Mucosa of gallbladder (tissue), 1 donor: ENCODE data around the gene PLA2R1. TPM values are rescaled to one million over a fixed set of nuclear protein-coding genes. Genes with fewer than 3 reads are reported as not detected.

Experiments used
- DNase-seq: peaks from one replicate; pipeline ENCODE4 v3.0.0-alpha.2; 2020; ENCODE audit warnings: low spot score
- total RNA-seq: library from RNA; stranded (reverse); gene quantifications from one replicate; pipeline ENCODE4 v1.2.1, GENCODE V29; 2021
- donor health status: DM: no; HTN: no; CAD: no.

The PLA2R1 gene
- total RNA-seq, result 45.0 TPM

DNA sequence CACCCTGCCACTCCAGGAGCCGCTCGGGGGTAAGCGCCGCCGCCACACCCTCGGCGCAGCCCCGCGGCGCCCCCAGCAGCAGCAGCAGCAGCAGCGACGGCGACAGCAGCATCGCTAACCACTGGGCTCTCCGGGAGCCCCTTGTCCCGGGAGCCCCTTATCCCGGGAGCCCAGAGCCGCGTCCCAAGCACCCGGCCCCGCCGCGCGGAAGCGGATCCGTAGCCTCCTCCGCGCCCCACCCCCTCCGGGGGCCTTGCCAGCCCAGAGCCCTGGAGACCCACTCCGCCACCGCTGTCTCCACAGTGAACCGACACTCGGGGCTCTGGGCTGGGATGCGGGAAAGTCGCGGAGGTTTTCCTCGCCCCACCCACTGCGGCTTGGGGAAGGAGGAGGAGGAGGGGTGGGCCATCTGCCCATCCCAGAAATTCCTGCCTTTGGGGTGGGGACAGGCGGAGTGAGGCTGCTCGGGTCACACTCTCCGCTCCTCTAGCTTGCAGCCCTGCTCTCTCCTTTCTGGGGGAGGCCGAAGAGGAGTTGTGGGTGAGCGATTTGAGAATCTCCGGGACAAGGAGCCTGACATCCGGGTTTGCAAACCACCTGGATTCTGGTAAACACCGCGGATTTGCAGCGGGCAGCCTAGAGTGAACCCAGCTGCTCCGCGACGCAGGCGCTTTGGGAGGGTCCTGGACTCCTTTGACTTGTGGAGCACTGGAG is at the start of gene PLA2R1:
PLA2R1 (minus strand) TSS at position 324 of the 714 bp plus-strand sequence; CDS start at position 112, 212 bp downstream.
- DNase-seq, result peak; percentile 53

DNA sequence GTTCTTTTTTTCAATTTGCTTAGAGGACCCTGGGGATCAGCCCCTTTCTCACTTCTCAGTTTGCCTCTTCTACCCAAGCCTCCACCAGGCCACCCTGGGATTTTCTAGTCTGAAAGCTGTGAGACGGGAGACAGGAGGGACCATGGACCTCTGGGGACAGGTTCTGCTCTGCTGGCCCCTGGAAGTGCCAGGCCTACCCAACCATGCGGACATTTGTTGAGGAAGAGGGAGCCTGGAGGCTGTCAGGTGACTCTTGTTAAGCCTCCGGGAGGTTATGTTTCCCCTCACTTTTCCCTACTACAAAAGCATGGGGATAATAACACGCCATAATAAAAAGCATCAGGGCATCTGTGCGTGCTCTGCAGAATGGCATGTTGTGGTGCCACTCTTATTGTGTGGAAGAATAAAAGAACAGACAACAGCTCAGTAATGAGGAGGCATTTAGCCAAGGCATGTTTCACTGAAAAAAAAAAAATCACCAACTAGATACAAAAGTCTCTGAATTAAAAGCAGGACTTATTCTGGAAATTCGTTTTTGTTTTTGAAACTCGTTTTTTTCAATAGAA is 48.3 kb upstream of the PLA2R1 start:
- no peak for DNase-seq

DNA sequence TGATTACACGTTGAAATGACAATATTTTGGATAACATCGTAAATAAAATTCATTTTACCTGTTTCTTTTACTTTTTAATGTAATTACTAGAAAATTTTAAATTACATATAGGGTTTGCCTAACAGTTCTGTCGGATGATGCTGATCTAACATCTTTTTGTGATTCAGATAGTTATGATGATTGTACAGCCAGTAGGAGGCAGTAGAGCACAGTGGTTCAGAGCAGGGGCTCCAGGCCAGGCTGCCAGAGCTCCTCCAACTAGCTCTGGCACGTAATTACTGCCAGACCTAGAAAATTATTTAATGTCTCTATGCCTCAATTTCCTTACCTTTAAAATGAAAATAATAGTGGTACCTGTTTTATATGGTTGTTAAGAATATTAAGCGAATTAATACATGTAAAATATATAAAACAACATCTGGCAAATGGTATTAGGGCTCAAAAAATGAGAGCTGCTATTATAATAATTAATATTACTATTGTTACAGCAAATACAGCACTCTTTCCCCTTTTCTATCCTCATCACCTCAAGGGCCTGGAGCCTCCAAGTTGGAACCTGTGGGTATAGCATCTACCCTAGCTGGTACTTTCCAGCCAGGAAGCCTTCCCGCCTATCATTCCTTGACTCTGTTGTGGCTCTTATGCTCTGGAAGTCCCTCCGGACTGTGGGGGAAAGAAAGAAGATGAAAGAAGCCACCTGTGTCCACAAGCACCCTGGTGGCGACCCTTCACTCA is 47.7 kb upstream of the PLA2R1 start:
- DNase-seq, result peak; percentile 68

DNA sequence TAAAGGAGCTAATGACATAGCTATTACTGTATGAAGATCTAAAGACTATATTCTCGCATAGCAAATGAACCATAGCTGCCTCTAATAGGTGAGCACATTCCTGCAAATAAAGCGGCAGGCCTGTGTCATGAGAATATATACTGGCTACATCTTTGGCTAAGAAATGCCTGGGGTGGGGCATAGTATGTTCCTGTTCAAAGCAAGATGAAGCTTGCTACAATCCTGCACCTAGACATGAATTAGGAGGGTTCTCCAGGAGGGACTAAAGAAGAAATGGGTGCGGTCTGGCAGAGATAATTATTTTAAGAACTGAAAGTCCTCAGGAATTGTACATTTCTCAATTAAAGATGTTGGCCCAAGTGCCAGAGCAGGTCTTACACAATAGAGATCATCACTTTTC is 46.8 kb upstream of the PLA2R1 start:
- DNase-seq, result no peak

GRCh38 chr2:160108646-160109045 is 46.2 kb upstream of the PLA2R1 start:
- DNase-seq, result no peak

DNA sequence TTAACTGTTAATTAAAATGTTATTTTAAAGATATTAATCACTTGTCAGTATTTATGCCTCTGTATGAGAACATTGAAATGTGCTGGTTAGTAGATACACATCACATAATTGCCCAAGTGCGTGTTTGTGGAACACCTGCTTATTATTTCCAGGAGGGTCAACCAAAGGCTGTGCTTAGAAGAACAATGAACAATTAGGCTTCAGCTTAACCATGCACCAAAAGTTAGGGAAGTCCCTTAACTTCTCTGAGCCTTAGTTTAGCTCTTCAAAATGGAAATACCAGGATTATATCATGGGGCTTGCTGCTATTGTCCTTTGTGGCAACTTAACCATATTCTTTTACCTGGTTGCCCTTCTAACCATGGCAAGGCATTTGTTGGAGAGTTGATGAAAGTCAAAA is 43.0 kb upstream of the PLA2R1 start:
- DNase-seq, result no peak

- no peak for DNase-seq
Observed at GRCh38 chr2:160104115-160104514, 41.7 kb upstream of the PLA2R1 start.

- no peak for DNase-seq
Observed at GRCh38 chr2:160097326-160097725, 34.9 kb upstream of the PLA2R1 start.

GRCh38 chr2:160096409-160096808 is 34.0 kb upstream of the PLA2R1 start:
- no peak for DNase-seq

- no peak for DNase-seq
Observed at GRCh38 chr2:160092445-160092844, 30.0 kb upstream of the PLA2R1 start.

GRCh38 chr2:160091381-160091780 is 29.0 kb upstream of the PLA2R1 start:
- DNase-seq, result no peak

- DNase-seq, result no peak
Observed at GRCh38 chr2:160087854-160088745, 25.7 kb upstream of the PLA2R1 start.

GRCh38 chr2:160085662-160086061 is 23.2 kb upstream of the PLA2R1 start:
- no peak for DNase-seq

- peak; percentile 28 for DNase-seq
Observed at GRCh38 chr2:160077912-160078810, 15.7 kb upstream of the PLA2R1 start.

DNA sequence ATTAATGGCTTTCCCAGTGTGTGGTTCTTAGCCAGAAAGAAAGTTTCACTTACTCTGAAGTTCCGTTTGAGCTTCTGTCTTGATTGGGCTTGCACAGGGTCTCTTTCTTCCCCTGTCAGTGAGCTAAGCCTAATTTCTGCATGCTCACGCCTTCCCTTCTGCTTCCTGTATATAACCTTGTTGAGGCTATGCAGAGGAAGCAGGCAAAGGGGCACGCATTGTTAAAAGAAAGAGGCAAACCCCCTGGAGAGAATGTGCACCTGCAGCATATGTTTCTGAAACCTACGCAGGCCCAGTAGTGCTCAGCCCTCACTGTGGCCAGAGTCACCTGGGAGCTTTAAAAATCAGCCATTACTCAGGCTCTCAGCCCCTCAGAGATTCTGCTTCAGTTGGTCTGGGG is 14.5 kb upstream of the PLA2R1 start:
- no peak for DNase-seq

GRCh38 chr2:160076241-160076640 is 13.8 kb upstream of the PLA2R1 start:
- peak; percentile 71 for DNase-seq

DNA sequence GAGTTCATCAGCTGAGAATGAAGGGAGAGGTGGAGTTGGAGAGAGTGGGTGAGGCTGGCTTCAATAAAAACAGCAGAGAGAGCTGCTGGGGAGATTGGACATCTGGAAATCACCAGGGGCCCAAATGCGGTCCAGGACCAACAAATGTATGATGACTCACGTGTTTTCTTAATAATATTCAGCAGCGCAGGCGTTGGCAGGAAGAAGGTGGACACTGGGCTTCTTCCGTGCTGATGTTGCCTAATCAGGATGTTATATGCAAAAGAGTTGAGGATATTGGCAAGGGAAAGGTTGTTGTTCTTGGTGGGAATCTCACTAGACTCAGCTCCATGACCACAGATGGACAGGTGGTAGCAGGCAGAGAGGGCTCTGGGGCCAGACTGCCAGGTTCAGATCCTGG is 12.8 kb upstream of the PLA2R1 start:
- DNase-seq, result peak; percentile 52

DNA sequence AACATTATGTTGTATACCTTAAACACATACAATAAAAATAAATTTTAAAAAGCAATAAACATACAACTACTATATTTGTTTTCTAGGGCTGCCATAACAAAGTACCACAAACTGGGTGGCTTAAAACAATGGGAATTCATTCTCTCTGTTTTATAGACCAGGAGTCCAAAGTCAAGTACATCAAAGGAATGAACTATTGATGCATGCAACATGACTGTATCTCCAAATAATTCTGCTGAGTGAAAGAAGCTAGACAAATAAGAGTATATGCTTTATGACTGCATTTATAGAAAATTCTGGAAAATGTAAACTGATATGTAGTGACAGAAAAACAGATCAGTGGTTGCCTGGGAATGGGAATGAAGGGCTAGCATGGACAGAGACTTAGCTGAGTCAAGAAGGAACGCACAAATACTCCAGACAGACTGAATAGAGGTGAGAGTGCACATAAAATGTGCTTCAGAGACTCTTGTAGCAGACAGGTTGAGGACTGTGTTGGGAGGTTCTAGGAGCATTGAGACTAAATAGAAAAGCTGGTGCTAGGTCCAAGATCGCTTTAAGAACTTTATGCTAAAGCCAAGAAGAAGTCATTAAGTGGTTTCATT is 11.0 kb upstream of the PLA2R1 start:
- no peak for DNase-seq

DNA sequence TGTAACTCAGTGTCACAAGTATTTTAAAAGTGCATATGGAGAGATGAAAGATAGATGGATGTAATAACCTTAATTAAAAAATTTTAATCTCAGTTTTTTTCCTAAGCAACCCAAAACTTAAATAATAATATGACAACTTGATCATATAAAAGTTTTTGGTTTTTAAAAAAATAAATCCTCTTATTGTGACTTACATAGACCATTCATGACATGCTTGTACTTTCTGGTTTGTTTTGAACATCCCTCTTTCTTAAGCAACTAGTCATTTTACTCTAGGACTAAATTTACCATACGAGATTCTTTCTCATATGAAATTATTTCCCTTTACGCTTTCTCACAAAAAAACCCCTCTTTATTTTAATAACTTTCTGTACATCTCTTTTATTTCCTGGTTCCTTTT is 6.5 kb upstream of the PLA2R1 start:
- no peak for DNase-seq

DNA sequence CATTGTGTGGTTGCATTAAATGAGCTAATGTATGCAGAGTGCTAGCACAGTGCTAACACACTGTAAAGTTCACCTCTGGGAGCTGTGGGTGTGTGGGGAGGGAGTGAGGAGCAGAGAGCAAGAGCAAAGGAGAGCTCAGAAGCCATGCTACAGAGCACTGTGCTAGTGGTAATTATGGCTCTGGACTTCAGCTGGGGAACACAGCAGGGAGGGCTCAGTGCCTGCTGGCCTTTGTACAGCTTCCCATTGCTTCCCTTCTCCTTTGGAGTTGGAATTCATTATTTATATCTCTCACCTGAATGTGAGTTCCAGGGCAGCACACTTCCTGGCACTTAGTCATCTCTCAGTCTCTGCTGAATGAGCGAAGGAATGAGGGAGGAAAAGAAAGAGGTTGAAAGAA is 2.5 kb upstream of the PLA2R1 start:
- no peak for DNase-seq
